Raji (cell line): ENCODE data around the gene CLCN6.

Experiments used
- POLR2A ChIP-seq: IDR thresholded peaks from 2 replicates; pipeline ENCODE4 v1.6.1; 2011; ENCODE audit warnings: low read depth, low read length, control low read depth; ENCODE audit not compliant: insufficient read depth

CLCN6 gene

GRCh38 chr1:11786168-11786567 lies 19.8 kb upstream of the CLCN6 start:
- TF ChIP-seq POLR2A, result no peak; the same call in 1 of the 2 replicates

- TF ChIP-seq POLR2A, result no peak
These were observed 18.7 kb upstream of the CLCN6 start for GRCh38 chr1:11787251-11787803.

GRCh38 chr1:11787804-11788436 lies 18.1 kb upstream of the CLCN6 start:
- TF ChIP-seq POLR2A, result no peak

- no peak for TF ChIP-seq POLR2A
These were observed 17.4 kb upstream of the CLCN6 start for GRCh38 chr1:11788549-11789053.

GRCh38 chr1:11789126-11790067 lies 16.6 kb upstream of the CLCN6 start:
- TF ChIP-seq POLR2A, result no peak

- TF ChIP-seq POLR2A, result no peak
These were observed 15.7 kb upstream of the CLCN6 start for GRCh38 chr1:11790101-11790879.

GRCh38 chr1:11790880-11791715 lies 14.9 kb upstream of the CLCN6 start:
- TF ChIP-seq POLR2A, result no peak

GRCh38 chr1:11792106-11792505 lies 13.9 kb upstream of the CLCN6 start:
- no peak for TF ChIP-seq POLR2A

GRCh38 chr1:11793819-11794218 lies 12.2 kb upstream of the CLCN6 start:
- TF ChIP-seq POLR2A, result no peak

- no peak for TF ChIP-seq POLR2A
These were observed 11.3 kb upstream of the CLCN6 start for GRCh38 chr1:11794446-11795237.

GRCh38 chr1:11795238-11795890 lies 10.6 kb upstream of the CLCN6 start:
- TF ChIP-seq POLR2A, result no peak

GRCh38 chr1:11796036-11796828 lies 9.8 kb upstream of the CLCN6 start:
- no peak for TF ChIP-seq POLR2A

GRCh38 chr1:11797525-11798216 lies 8.3 kb upstream of the CLCN6 start:
- no peak for TF ChIP-seq POLR2A
